ENCODE data around the gene DHRS7. TPM values are rescaled to one million over a fixed set of nuclear protein-coding genes. Genes with fewer than 3 reads are reported as not detected.

DHRS7 gene
- total and polyA plus RNA-seq, 10 of the 15 experiments (the other 5 are each of a cell fraction or from before 2014, with no cell fraction given): 55.0 to 99.8 (median 62.2) TPM

DNA sequence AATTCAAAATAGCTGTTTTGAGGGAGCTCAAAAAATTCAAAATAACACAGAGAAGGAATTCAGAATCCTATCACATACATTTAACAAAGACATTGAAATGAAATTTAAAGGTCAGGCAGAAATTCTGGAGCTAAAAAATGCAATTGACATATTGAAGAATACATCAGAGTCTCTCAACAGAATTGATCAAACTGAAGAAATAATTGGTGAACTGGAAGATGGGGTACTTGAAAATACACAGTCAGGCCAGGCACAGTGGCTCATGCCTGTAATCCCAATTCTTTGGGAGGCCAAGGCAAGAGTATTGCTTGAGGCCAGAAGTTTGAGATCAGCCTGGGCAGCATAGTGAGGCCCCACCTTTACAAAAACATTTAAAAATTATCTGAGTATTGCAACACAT, 34.1 kb upstream of the DHRS7 start:
- in situ Hi-C loops (cut with MboI): no loop called here
- BruUV-seq (replicated peaks): no TSS peak

DNA sequence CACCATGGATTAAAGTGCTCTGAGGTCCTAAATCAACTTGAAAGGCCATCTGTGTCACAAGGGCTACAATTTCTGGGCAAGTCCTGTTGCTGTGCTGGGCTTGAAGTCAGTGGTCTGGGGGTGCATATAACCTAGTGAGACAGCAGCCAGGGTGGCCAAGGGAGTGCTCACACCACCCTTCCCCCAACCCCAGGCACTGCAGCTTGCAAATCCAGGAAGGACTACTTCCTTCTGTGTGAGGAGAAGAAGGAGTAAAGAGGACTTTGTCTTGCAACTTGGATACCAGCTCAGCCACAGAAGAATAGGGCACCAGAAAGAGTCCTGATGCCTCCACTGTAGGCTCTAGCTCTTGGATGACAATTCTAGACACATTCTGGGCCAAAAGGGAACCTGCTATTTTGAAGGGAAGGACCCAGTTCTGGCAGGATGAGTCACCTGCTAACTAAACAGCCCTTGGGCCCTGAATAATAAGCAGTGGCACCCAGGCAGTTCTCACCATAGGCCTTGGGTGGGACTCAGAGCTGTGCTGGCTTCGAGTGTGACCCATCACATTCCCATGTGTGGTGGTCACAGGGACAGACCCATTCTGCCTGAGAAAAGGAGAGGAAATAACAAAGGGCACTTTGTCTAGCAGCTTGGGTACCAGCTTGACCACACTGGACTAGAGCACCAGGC, 32.6 kb upstream of the DHRS7 start:
- ChIA-PET SMC1A (ENCODE audit: uncharacterized antibody, unreplicated experiment) (interaction anchor here (1.0 to 8.4 kb wide), 13 partner anchors 7 to 361 kb away, joined by 3 to 60 read pairs (median 4); no protein-coding TSS in a partner anchor), POLR2A (interaction anchor here (19.5 kb wide), 1 partner anchor 20 kb away, joined by 241 read pairs; no protein-coding TSS in a partner anchor), CTCF (interaction anchor here (0.9 to 6.7 kb wide), 7 partner anchors 11 to 364 kb away, joined by 3 to 61 read pairs (median 5); no protein-coding TSS in a partner anchor), RAD21 (ENCODE audit: unreplicated experiment) (interaction anchor here (1.1 to 1.3 kb wide), 4 partner anchors 9 to 133 kb away, joined by 3 to 4 read pairs (median 3); partner anchors contain the start of gene DHRS7)
- intact Hi-C loops (cut with micrococcal nuclease; ENCODE audit: unreplicated experiment): no loop called here
- Histone ChIP-seq H3K36me3 (ENCODE audit: control insufficient read depth in 2 of 2, insufficient read depth in 2 of 2, low read length in 1 of 2) (no peaks in the 10 kb centered on the region), H3K27ac (ENCODE audit: control insufficient read depth, insufficient read depth) (no peak overlapping the region), H3K9me3 (replicated peaks; ENCODE audit: control insufficient read depth, insufficient read depth, low read length) (peaks cover 11% of the 10 kb centered on the region; the same call in 2 of the 3 replicates), H3K4me2 (ENCODE audit: control insufficient read depth, insufficient read depth) (no peak overlapping the region), H3K79me2 (ENCODE audit: control insufficient read depth, insufficient read depth, low read length) (no peaks in the 10 kb centered on the region), H2AFZ (ENCODE audit: control insufficient read depth, low read depth, low read length) (peak overlapping the region; percentile 45), H3K27me3 (replicated peaks in 1 of 2; ENCODE audit: control insufficient read depth in 2 of 2, insufficient read depth in 2 of 2, low read length in 1 of 2) (no peaks in the 10 kb centered on the region), H3K9ac (ENCODE audit: control insufficient read depth, insufficient read depth, low read length) (no peak overlapping the region), H4K20me1 (ENCODE audit: control insufficient read depth, insufficient read depth) (no peaks in the 10 kb centered on the region), H3K4me1 (ENCODE audit: control insufficient read depth, insufficient read depth, low read length) (peaks cover 8% of the 10 kb centered on the region), H3K4me3 (no peak overlapping the region)
- ATAC-seq (peak; percentile 28), FAIRE-seq (no peak), DNase-seq (ENCODE audit: low read depth, low spot score) (no peak)
- BruUV-seq (replicated peaks): no TSS peak
- 91% methylated on average over 1 of the region's 1 CpG for WGBS (ENCODE audit: insufficient coverage, insufficient replicate concordance, low lambda C conversion rate, missing lambda C conversion rate)
- in situ Hi-C loops (cut with MboI): no loop called here
- TF ChIP-seq RFX5 (IDR thresholded peaks at IDR 0.05; ENCODE audit: low read depth, low read length): no peak
- no peak for TF ChIP-seq CBFB (IDR thresholded peaks at IDR 0.05; ENCODE audit: low read depth)

More for the DNA sequence above, 34.1 kb upstream of the DHRS7 start:
- Histone ChIP-seq H3K9me3 (replicated peaks; ENCODE audit: control insufficient read depth, insufficient read depth, low read length) (peaks cover 11% of the 10 kb centered on the region; the same call in 2 of the 3 replicates), H3K4me2 (ENCODE audit: control insufficient read depth, insufficient read depth) (no peak overlapping the region), H3K27me3 (replicated peaks in 1 of 2; ENCODE audit: control insufficient read depth in 2 of 2, insufficient read depth in 2 of 2, low read length in 1 of 2) (no peaks in the 10 kb centered on the region), H3K79me2 (ENCODE audit: control insufficient read depth, insufficient read depth, low read length) (no peaks in the 10 kb centered on the region), H3K4me3 (no peak overlapping the region), H2AFZ (ENCODE audit: control insufficient read depth, low read depth, low read length) (no peak overlapping the region), H3K27ac (ENCODE audit: control insufficient read depth, insufficient read depth) (no peak overlapping the region), H3K36me3 (ENCODE audit: control insufficient read depth in 2 of 2, insufficient read depth in 2 of 2, low read length in 1 of 2) (no peaks in the 10 kb centered on the region), H4K20me1 (ENCODE audit: control insufficient read depth, insufficient read depth) (no peaks in the 10 kb centered on the region), H3K4me1 (ENCODE audit: control insufficient read depth, insufficient read depth, low read length) (peaks cover 17% of the 10 kb centered on the region), H3K9ac (ENCODE audit: control insufficient read depth, insufficient read depth, low read length) (no peak overlapping the region)
- intact Hi-C loops (cut with micrococcal nuclease; ENCODE audit: unreplicated experiment): no loop called here
- SMC1A ChIA-PET (ENCODE audit: uncharacterized antibody, unreplicated experiment): interaction anchor here (0.7 to 11.2 kb wide), 10 partner anchors 8 to 362 kb away, joined by 3 to 202 read pairs (median 7); partner anchors contain the start of gene PPM1A
- FAIRE-seq (no peak), DNase-seq (ENCODE audit: low read depth, low spot score) (no peak), ATAC-seq (no peak)
- CTCF ChIA-PET: interaction anchor here (0.7 to 6.7 kb wide), 6 partner anchors 13 to 365 kb away, joined by 3 to 61 read pairs (median 6); no protein-coding TSS in a partner anchor
- no peak for TF ChIP-seq NFYB (IDR thresholded peaks at IDR 0.05; ENCODE audit: insufficient read depth, low read depth, low read length)
- TF ChIP-seq ZNF217 (IDR thresholded peaks at IDR 0.05): 0 out of 2 replicates have a peak, but pooled peaks have one; percentile 57
- peak; percentile 88 for TF ChIP-seq CBX5 (IDR thresholded peaks at IDR 0.05; ENCODE audit: low read depth)
- TF ChIP-seq KLF5 (IDR thresholded peaks at IDR 0.05; ENCODE audit: partially characterized antibody): peak; percentile 80
- POLR2A ChIA-PET: interaction anchor here (0.7 to 19.5 kb wide), 4 partner anchors 18 to 128 kb away, joined by 3 to 241 read pairs (median 5); no protein-coding TSS in a partner anchor
- RAD21 ChIA-PET (ENCODE audit: unreplicated experiment): interaction anchor here (0.7 to 1.3 kb wide), 3 partner anchors 11 to 56 kb away, joined by 3 to 6 read pairs (median 3); no protein-coding TSS in a partner anchor

Data from GM12878 (cell line).